ENCODE data around the gene MRPL39.
"Not testable (repeated sequence)": the region's sequence is repeated elsewhere in the genome, so short reads cannot be mapped to it uniquely, and the experiment has no call there.

DNA sequence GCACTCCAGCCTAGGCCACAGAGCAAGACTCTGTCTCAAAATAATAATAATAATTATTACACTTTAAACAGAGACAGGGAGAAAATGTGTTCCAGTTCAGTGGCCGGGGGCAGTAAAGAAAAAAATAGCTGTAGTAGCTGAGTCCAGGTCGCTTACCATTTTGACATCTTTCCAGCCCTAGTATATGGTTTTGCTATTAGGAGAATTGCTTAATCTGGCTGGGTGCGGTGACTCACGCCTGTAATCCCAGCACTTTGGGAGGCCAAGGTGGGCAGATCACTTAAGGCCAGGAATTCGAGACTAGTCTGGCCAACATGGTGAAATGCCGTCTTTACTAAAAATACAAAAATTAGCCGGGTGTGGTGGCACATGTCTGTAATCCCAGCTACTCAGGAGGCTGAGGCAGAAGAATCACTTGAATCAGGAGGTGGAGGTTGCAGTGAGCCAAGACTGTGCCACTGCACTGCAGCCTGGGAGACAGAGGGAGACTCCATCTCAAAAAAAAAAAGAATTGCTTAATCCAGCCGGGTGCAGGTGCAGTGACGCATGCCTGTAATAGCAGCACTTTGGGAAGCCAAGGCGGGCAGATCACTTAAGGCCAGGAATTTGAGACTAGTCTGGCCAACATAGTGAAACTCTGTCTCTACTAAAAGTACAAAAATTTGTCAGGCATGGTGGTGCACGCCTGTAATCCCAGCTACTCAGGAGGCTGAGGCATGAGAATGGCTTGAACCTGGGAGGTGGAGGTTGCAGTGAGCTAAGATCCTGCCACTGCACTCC is 18.7 kb upstream of the MRPL39 start:
- not testable (repeated sequence) for TF ChIP-seq POLR2A (IDR thresholded peaks at IDR 0.05; ENCODE audit: low read length); GATA1 (IDR thresholded peaks at IDR 0.05; ENCODE audit: low read depth, low read length)
